ENCODE measurements around the gene C19orf67. TPM values are rescaled to one million over a fixed set of nuclear protein-coding genes. Genes with fewer than 3 reads are reported as not detected.

The C19orf67 gene
- total and polyA plus RNA-seq, 2 of the 4 experiments (the other 2 are of a cell fraction) = not detected

GRCh38 chr19:14054099-14054498, 31.5 kb downstream of the C19orf67 start:
- no peak overlapping the region for H4K5ac ChIP-seq (ENCODE audit: low read depth, low read length)

More at GRCh38 chr19:14054099-14054498, 31.5 kb downstream of the C19orf67 start:
- DNase-seq (no peak), ATAC-seq (ENCODE audit: low read depth) (no peak)
- H2AK9ac ChIP-seq (replicated peaks; ENCODE audit: low read depth, low read length, poor library complexity) = no peak overlapping the region
- H3K56ac ChIP-seq (ENCODE audit: extremely low read depth, insufficient read depth, low read length) = no peak overlapping the region
- no peak overlapping the region for H2BK20ac ChIP-seq (ENCODE audit: low read depth, low read length)
- H3K4me1 ChIP-seq (ENCODE audit: control insufficient read depth, insufficient read depth, low read length) = peaks cover 1% of the 10 kb centered on the region; the same call in 1 of the 2 replicates
- H4K91ac ChIP-seq (ENCODE audit: insufficient read depth, low read depth, low read length) = no peak overlapping the region
- H3K18ac ChIP-seq (ENCODE audit: low read depth, low read length) = no peak overlapping the region
- H2AK5ac ChIP-seq (ENCODE audit: low read depth, low read length) = no peak overlapping the region
- H2BK120ac ChIP-seq (ENCODE audit: low read depth, low read length) = no peak overlapping the region
- in situ Hi-C loops (cut with MboI; ENCODE audit: low sequenced_read_pairs) (no loop called here), intact Hi-C loops (cut with micrococcal nuclease) (no loop called here), dilution Hi-C loops (cut with HindIII; ENCODE audit: low sequenced_read_pairs, unreplicated experiment) (no loop called here)
- H3K9me1 ChIP-seq (ENCODE audit: insufficient read depth, low read length) = no peaks in the 10 kb centered on the region
- peaks cover 2% of the 10 kb centered on the region; the same call in 1 of the 2 replicates for H3K9me3 ChIP-seq (ENCODE audit: control insufficient read depth, insufficient read depth, low read length)
- H3K23ac ChIP-seq (ENCODE audit: low read depth, low read length) = no peak overlapping the region
- TF ChIP-seq CEBPB (IDR thresholded peaks at IDR 0.05; ENCODE audit: low read depth, low read length) = no peak
- no peak for TF ChIP-seq NFE2L2 (IDR thresholded peaks at IDR 0.05; ENCODE audit: low read depth, low read length)
- no peak for TF ChIP-seq MAZ (IDR thresholded peaks at IDR 0.05; ENCODE audit: borderline replicate concordance, low read depth, low read length)
- TF ChIP-seq ELK1 (IDR thresholded peaks at IDR 0.05; ENCODE audit: borderline replicate concordance, low read depth, low read length) = no peak
- TF ChIP-seq MAFK (IDR thresholded peaks at IDR 0.05; ENCODE audit: low read depth, low read length) = no peak
- TF ChIP-seq RCOR1 (IDR thresholded peaks at IDR 0.05; ENCODE audit: insufficient replicate concordance, low read length) = no peak
- TF ChIP-seq CTCF (conservative IDR thresholded peaks at IDR 0.05; ENCODE audit: low read depth, low read length) = no peak
- TF ChIP-seq CHD1 (IDR thresholded peaks at IDR 0.05; ENCODE audit: low read depth, low read length) = no peak
- no peak for TF ChIP-seq SMC3 (IDR thresholded peaks at IDR 0.05; ENCODE audit: low read depth, low read length)
- no peak for TF ChIP-seq POLR2A (IDR thresholded peaks at IDR 0.05; ENCODE audit: low read depth, low read length)
- no peak for TF ChIP-seq USF2 (IDR thresholded peaks at IDR 0.05; ENCODE audit: low read depth, low read length)
- no peak for TF ChIP-seq RFX5 (IDR thresholded peaks at IDR 0.05; ENCODE audit: low read depth, low read length)
- no peak for TF ChIP-seq BHLHE40 (IDR thresholded peaks at IDR 0.05; ENCODE audit: low read depth, low read length)
- TF ChIP-seq FOS (IDR thresholded peaks at IDR 0.05; ENCODE audit: low read depth, low read length) = no peak
- TF ChIP-seq MXI1 (IDR thresholded peaks at IDR 0.05; ENCODE audit: borderline replicate concordance, low read depth, low read length) = no peak
- TF ChIP-seq RAD21 (IDR thresholded peaks at IDR 0.05; ENCODE audit: low read length) = no peak
- H4K8ac ChIP-seq (ENCODE audit: low read depth in 2 of 2, low read length in 2 of 2) = no peak overlapping the region
- no peak overlapping the region for H3K4ac ChIP-seq (ENCODE audit: low read depth, low read length)
- H3K27ac ChIP-seq (ENCODE audit: insufficient read depth, low read length) = no peak overlapping the region
- H3K14ac ChIP-seq (replicated peaks; ENCODE audit: low read depth, low read length) = no peak overlapping the region
- 70% methylated on average over 6 of the region's 6 CpGs; no CpG with 5 or more reads in 1 of the 2 experiments for WGBS, 2 experiments (ENCODE audit: extremely low coverage in 2 of 2, insufficient read length in 1 of 2)
- H2BK5ac ChIP-seq (ENCODE audit: low read depth, low read length, poor library complexity, severe bottlenecking) = no peak overlapping the region
- no peak overlapping the region for H3K4me3 ChIP-seq (ENCODE audit: insufficient read depth, low read depth, low read length)
- H4K20me1 ChIP-seq (ENCODE audit: insufficient read depth, low read length) = no peaks in the 10 kb centered on the region
- no peaks in the 10 kb centered on the region for H3K79me1 ChIP-seq (ENCODE audit: low read depth in 1 of 2, low read length in 2 of 2)
- ChIA-PET CTCF (interaction anchor here (0.5 kb wide), 1 partner anchor 254 kb away, joined by 3 read pairs; no protein-coding TSS in a partner anchor), POLR2A (ENCODE audit: unreplicated experiment) (no interaction called here)
- H3K4me2 ChIP-seq (ENCODE audit: low read depth, low read length) = no peak overlapping the region
- H3K27me3 ChIP-seq (ENCODE audit: control insufficient read depth, insufficient read depth, low read length) = peaks cover 25% of the 10 kb centered on the region
- no TSS peak for BruUV-seq (replicated peaks)
- H3K9ac ChIP-seq (ENCODE audit: low read depth, low read length) = no peak overlapping the region
- H3K36me3 ChIP-seq (ENCODE audit: control insufficient read depth, insufficient read depth, low read length) = no peaks in the 10 kb centered on the region
- H2BK15ac ChIP-seq (ENCODE audit: low read depth, low read length) = no peak overlapping the region
- H2AFZ ChIP-seq (replicated peaks; ENCODE audit: low read length, poor library complexity) = no peak overlapping the region

All from IMR-90 (cell line).